ENCODE data around the gene CAPZB.

DNA sequence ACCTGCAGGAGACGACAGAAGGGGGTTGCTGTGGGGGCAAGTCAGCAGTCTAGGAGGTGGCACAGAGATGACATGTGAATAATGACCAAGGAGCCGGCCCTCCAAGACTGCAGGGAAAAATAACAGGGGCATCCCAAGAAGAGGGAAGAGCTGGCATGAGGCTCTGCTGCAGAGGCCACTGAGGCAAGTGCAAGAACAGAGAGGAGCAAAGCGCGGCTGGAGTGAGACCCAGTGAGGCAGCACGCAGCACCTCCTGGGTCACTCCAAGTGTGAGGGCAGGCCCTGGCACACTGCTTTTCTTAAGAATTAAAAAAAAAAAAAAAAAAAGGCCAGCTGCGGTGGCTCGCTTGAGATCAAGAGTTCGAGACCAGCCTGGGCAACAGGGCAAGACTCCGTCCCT, 93.1 kb downstream of the CAPZB start:
- TF ChIP-seq, protein P1, sequence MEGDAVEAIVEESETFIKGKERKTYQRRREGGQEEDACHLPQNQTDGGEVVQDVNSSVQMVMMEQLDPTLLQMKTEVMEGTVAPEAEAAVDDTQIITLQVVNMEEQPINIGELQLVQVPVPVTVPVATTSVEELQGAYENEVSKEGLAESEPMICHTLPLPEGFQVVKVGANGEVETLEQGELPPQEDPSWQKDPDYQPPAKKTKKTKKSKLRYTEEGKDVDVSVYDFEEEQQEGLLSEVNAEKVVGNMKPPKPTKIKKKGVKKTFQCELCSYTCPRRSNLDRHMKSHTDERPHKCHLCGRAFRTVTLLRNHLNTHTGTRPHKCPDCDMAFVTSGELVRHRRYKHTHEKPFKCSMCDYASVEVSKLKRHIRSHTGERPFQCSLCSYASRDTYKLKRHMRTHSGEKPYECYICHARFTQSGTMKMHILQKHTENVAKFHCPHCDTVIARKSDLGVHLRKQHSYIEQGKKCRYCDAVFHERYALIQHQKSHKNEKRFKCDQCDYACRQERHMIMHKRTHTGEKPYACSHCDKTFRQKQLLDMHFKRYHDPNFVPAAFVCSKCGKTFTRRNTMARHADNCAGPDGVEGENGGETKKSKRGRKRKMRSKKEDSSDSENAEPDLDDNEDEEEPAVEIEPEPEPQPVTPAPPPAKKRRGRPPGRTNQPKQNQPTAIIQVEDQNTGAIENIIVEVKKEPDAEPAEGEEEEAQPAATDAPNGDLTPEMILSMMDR (conservative IDR thresholded peaks at IDR 0.05; ENCODE audit: low read depth, low read length), result no peak
- TF ChIP-seq, protein P2, sequence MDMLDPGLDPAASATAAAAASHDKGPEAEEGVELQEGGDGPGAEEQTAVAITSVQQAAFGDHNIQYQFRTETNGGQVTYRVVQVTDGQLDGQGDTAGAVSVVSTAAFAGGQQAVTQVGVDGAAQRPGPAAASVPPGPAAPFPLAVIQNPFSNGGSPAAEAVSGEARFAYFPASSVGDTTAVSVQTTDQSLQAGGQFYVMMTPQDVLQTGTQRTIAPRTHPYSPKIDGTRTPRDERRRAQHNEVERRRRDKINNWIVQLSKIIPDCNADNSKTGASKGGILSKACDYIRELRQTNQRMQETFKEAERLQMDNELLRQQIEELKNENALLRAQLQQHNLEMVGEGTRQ (IDR thresholded peaks at IDR 0.05; ENCODE audit: low read depth, low read length), result no peak
- no peak for TF ChIP-seq POLR2A (IDR thresholded peaks at IDR 0.05; ENCODE audit: low read depth, low read length)
- TF ChIP-seq MXI1 (IDR thresholded peaks at IDR 0.05; ENCODE audit: borderline replicate concordance, low read depth, low read length), result no peak
- no peak for TF ChIP-seq RFX5 (IDR thresholded peaks at IDR 0.05; ENCODE audit: low read depth, low read length)
- TF ChIP-seq CEBPB (IDR thresholded peaks at IDR 0.05; ENCODE audit: low read depth, low read length), result no peak
- TF ChIP-seq BHLHE40 (IDR thresholded peaks at IDR 0.05; ENCODE audit: low read depth, low read length), result no peak
- no peak for TF ChIP-seq MAFK (IDR thresholded peaks at IDR 0.05; ENCODE audit: low read depth, low read length)
